Transverse colon (tissue), 4 donors: Measurements from ENCODE around the gene ARPC1A.

Experiments
- CTCF ChIP-seq, 5 experiments: fragments of 200-600 bp in 3 of 5; fragments of 450-650 bp in 2 of 5; sonication (generic) in 3 of 5; IDR thresholded peaks; 1 replicate in 2 of 5; 2 replicates in 3 of 5; pipeline ENCODE4 v1.5.1; 2016 to 2017; ENCODE audit warnings: antibody characterized with exemption in 5 of 5, inconsistent platforms in 3 of 5, mild to moderate bottlenecking in 2 of 5, moderate library complexity in 1 of 5
- POLR2AphosphoS5 ChIP-seq, 3 donors: sonication (generic); formaldehyde crosslinking; IDR thresholded peaks; one replicate each; pipeline ENCODE4 v1.6.1; 2016; ENCODE audit warnings: antibody characterized with exemption in 3 of 3

- TF ChIP-seq CTCF (IDR thresholded peaks at IDR 0.05) (no peak), POLR2AphosphoS5 (IDR thresholded peaks at IDR 0.05) (no peak)
Measured at GRCh38 chr7:99392046-99392445, 66.3 kb downstream of the ARPC1A start.
